Cardiac muscle cell (in vitro differentiated cells and primary cell): ENCODE results near the gene STAB2. TPM values are rescaled to one million over a fixed set of nuclear protein-coding genes. Genes with fewer than 3 reads are reported as not detected.

Source experiments
- DNase-seq, 2 donors: peaks; one replicate each; pipeline versions ENCODE4 v3.0.0 to v3.0.0-alpha.2; 2010 to 2017; ENCODE audit warnings: low read depth in 1 of 2, low spot score in 1 of 2
- H3K27ac ChIP-seq: fragments of 200-600 bp; sonication (generic); 2 replicates; pipeline ENCODE4 v1.5.1; 2016
- H3K27me3 ChIP-seq: fragments of 200-600 bp; sonication (generic); 2 replicates; pipeline ENCODE4 v1.6.0; 2016; ENCODE audit warnings: control low read depth
- H3K36me3 ChIP-seq: fragments of 200-600 bp; sonication (generic); 2 replicates; pipeline ENCODE4 v1.5.1; 2016; ENCODE audit warnings: control low read depth
- H3K4me1 ChIP-seq: fragments of 200-600 bp; sonication (generic); 2 replicates; pipeline ENCODE4 v1.8.1; 2017; ENCODE audit warnings: low read depth, mild to moderate bottlenecking, mixed run types
- H3K4me3 ChIP-seq: fragments of 200-600 bp; sonication (generic); 2 replicates; pipeline ENCODE4 v1.5.1; 2016; ENCODE audit warnings: mild to moderate bottlenecking
- H3K9me3 ChIP-seq: fragments of 200-600 bp; sonication (generic); 2 replicates; pipeline ENCODE4 v1.5.1; 2017; ENCODE audit warnings: low read depth, mild to moderate bottlenecking, control low read depth
- polyA plus RNA-seq: library from polyadenylated mRNA; unstranded; fragments of >200 nt; fragmentation: Nextera tagmentation; extraction: Ambion mirVana; gene quantifications from 2 replicates; pipeline ENCODE4 v1.2.1, GENCODE V29; 2016
- total RNA-seq: library from RNA; depleted of rRNA; stranded (reverse); fragments of >200 nt; gene quantifications from 2 replicates; pipeline ENCODE4 v1.2.3, GENCODE V29; 2016
- TF ChIP-seq, protein P1 (sequence below): IDR thresholded peaks from 2 replicates; pipeline ENCODE4 v1.5.1; 2012; ENCODE audit warnings: low read depth, mild to moderate bottlenecking, low read length

STAB2 gene
- total and polyA plus RNA-seq, 2 experiments from 2014 or later: 0.03 TPM; not detected in 1

DNA sequence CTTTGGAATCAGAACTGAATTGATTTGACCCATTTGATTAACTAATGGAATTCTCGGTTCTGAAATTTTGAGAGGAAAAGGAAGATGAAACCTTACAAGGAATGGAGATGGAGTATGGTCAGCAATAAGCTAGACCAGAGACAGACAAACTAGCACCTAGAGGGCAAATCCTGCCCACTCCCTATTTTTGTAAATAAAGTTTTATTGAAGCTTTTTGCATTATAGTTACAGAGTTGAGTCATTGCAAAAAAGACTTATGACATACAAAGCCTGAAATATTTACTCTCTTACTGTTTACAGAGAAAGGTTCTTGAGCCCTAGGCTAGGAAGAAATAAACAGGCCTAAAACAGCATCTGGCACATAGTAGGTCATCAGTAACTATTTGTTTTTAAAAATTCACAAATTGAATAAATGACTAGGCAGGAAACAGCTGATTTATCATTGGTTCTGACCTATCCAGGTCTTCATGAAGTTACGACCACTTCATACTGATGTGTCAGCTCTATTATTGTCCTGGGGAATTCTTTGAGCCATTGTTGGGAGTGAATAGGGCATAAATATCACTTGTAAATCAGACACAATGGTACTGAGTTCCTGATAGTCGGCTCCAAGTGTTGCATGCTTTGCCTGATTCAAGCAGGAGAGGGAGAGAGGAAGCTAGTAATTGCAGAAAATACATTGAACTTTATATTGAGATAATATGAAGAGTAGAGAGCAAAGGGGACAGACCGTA lies 14.6 kb upstream of the STAB2 start:
- DNase-seq: no peak
- Histone ChIP-seq H3K36me3 (no peaks in the 10 kb centered on the region), H3K4me1 (no peaks in the 10 kb centered on the region), H3K27ac (no peak overlapping the region), H3K27me3 (peaks cover 5% of the 10 kb centered on the region), H3K9me3 (no peaks in the 10 kb centered on the region), H3K4me3 (no peak overlapping the region)
- TF ChIP-seq, protein P1, sequence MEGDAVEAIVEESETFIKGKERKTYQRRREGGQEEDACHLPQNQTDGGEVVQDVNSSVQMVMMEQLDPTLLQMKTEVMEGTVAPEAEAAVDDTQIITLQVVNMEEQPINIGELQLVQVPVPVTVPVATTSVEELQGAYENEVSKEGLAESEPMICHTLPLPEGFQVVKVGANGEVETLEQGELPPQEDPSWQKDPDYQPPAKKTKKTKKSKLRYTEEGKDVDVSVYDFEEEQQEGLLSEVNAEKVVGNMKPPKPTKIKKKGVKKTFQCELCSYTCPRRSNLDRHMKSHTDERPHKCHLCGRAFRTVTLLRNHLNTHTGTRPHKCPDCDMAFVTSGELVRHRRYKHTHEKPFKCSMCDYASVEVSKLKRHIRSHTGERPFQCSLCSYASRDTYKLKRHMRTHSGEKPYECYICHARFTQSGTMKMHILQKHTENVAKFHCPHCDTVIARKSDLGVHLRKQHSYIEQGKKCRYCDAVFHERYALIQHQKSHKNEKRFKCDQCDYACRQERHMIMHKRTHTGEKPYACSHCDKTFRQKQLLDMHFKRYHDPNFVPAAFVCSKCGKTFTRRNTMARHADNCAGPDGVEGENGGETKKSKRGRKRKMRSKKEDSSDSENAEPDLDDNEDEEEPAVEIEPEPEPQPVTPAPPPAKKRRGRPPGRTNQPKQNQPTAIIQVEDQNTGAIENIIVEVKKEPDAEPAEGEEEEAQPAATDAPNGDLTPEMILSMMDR: no peak

DNA sequence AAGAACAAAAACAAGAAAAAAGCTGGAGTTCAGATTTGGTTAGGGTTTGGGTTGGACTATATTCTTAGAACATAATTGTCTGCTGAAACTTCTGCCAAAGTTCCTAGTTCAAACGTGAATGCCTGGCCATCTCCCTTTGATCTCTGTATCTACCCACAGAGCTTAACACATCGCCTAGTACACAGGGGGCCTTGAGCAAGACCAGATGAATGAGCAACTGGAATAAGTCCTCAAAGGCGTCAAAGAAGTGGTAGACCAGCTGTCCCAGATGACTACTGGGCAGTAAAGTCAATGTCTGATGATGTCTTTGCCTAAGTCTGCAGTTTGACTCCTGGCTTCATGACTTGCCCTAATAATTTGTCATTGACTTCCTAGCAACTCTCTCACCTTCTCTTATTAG lies 13.9 kb upstream of the STAB2 start:
- DNase-seq: no peak
- H3K9me3 ChIP-seq: no peaks in the 10 kb centered on the region
- no peaks in the 10 kb centered on the region for H3K4me1 ChIP-seq
- no peak overlapping the region for H3K27ac ChIP-seq
- H3K27me3 ChIP-seq: peaks cover 5% of the 10 kb centered on the region
- H3K4me3 ChIP-seq: no peak overlapping the region
- TF ChIP-seq, protein P1: no peak
- no peaks in the 10 kb centered on the region for H3K36me3 ChIP-seq

DNA sequence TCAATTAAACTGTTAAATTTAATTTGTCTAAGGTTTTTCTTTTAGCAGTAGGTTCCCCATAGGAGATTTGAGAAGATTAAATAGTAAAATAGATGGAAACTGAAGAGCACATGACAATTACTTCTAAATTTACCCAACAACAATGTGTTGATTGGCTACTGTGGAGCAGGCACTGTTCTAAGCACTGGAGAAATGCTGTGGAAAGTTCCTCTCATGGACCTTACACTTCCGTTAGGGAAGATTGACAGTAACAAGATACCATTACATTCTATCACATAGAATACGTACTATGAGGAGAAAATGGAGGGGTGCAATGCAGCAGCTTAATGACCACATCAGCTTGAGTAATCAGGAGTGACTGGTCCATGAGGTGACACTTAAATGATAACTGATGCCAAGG lies 8.1 kb upstream of the STAB2 start:
- Histone ChIP-seq H3K36me3 (no peaks in the 10 kb centered on the region), H3K9me3 (no peaks in the 10 kb centered on the region), H3K27ac (no peak overlapping the region), H3K27me3 (peaks cover 30% of the 10 kb centered on the region), H3K4me1 (no peaks in the 10 kb centered on the region), H3K4me3 (no peak overlapping the region)
- DNase-seq: no peak
- TF ChIP-seq, protein P1: no peak

DNA sequence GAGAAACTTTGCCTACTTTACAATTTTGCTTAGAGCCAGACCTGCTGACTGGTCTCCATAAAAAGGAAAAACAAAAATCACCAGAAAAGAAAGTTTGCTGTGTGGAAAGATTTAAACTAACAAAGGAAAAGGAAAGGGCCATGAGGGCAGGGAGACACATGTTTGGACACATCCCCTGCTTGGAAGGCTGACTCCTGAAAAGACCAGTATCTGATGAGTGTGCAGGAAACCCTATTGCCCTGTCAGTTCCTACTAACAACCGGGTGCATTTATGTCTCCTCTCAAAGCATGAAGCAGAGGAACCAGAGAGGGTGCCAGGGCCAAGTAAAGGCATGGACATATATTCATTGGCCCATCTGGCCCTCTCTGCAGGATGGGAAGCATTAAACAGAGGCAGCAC lies 7.0 kb upstream of the STAB2 start:
- H3K9me3 ChIP-seq: no peaks in the 10 kb centered on the region
- no peaks in the 10 kb centered on the region for H3K36me3 ChIP-seq
- H3K4me1 ChIP-seq: no peaks in the 10 kb centered on the region
- H3K27me3 ChIP-seq: peaks cover 26% of the 10 kb centered on the region
- TF ChIP-seq, protein P1: no peak
- no peak overlapping the region for H3K4me3 ChIP-seq
- DNase-seq: no peak
- H3K27ac ChIP-seq: no peak overlapping the region

DNA sequence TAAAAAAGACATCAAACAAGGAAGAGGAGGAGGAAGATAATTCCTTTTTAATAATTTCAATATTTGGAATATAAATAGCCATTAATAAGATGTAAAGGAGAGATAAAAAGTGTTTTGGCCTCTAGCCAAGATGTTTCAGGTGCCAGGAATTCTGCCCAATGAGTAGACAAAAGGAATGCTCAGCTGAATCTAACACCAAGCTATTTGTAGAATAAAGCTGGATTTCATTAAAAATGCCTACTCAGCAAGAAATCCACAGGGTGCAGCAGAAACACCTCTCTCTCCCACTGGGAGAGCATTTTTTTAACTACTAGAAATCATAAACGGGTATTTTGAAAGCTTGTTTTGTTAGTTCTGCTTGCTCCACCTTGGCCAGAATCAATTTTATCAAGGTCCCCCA lies 4.1 kb upstream of the STAB2 start:
- Histone ChIP-seq H3K4me3 (no peak overlapping the region), H3K4me1 (no peaks in the 10 kb centered on the region), H3K27me3 (peaks cover 28% of the 10 kb centered on the region), H3K36me3 (no peaks in the 10 kb centered on the region), H3K27ac (no peak overlapping the region), H3K9me3 (no peaks in the 10 kb centered on the region)
- TF ChIP-seq, protein P1: no peak
- DNase-seq: no peak
